NB4 (cell line): Measurements from ENCODE around the gene PRKG1.

ENCODE experiments used
- DNase-seq: peaks from one replicate; pipeline ENCODE4 v3.0.0; 2010; ENCODE audit warnings: low read depth
- H3K4me3 ChIP-seq: one replicate; pipeline ENCODE4 v1.5.1; 2011; ENCODE audit warnings: mild to moderate bottlenecking, low read depth, low read length, moderate library complexity
- CTCF ChIP-seq: IDR thresholded peaks from one replicate; pipeline ENCODE4 v1.5.1; 2012; ENCODE audit warnings: low read depth, low read length
- MAX ChIP-seq: IDR thresholded peaks from 2 replicates; pipeline ENCODE4 v1.6.1; 2011; ENCODE audit warnings: low read depth, low read length
- MYC ChIP-seq: IDR thresholded peaks from 2 replicates; pipeline ENCODE4 v1.6.1; 2011; ENCODE audit warnings: low read depth, low read length
- POLR2A ChIP-seq: IDR thresholded peaks from 2 replicates; pipeline ENCODE4 v1.6.1; 2011; ENCODE audit warnings: mild to moderate bottlenecking; ENCODE audit not compliant: insufficient read length; ENCODE audit errors: extremely low read depth

PRKG1 gene

GRCh38 chr10:51583976-51584375 is 509.7 kb downstream of the PRKG1 start:
- no peak overlapping the region for H3K4me3 ChIP-seq
- DNase-seq, result no peak
- no peak for TF ChIP-seq CTCF
- TF ChIP-seq MYC, result no peak
- no peak for TF ChIP-seq POLR2A
- no peak for TF ChIP-seq MAX

- TF ChIP-seq MAX (no peak), POLR2A (no peak), MYC (no peak), CTCF (no peak)
- H3K4me3 ChIP-seq, result no peak overlapping the region
- DNase-seq, result no peak
Measured at GRCh38 chr10:51585742-51586141, 511.5 kb downstream of the PRKG1 start.

GRCh38 chr10:51588984-51589383 is 514.7 kb downstream of the PRKG1 start:
- TF ChIP-seq MYC (no peak), CTCF (no peak), POLR2A (no peak), MAX (no peak)

GRCh38 chr10:51590818-51591217 is 516.5 kb downstream of the PRKG1 start:
- TF ChIP-seq CTCF, result no peak
- no peak for TF ChIP-seq POLR2A
- TF ChIP-seq MAX, result no peak
- DNase-seq, result no peak
- H3K4me3 ChIP-seq, result no peak overlapping the region

More at GRCh38 chr10:51588984-51589383, 514.7 kb downstream of the PRKG1 start:
- DNase-seq, result no peak
- no peak overlapping the region for H3K4me3 ChIP-seq

- H3K4me3 ChIP-seq, result no peak overlapping the region
- no peak for TF ChIP-seq CTCF
- DNase-seq, result no peak
Measured at GRCh38 chr10:51596695-51597094, 522.4 kb downstream of the PRKG1 start.

GRCh38 chr10:51599647-51600046 is 525.4 kb downstream of the PRKG1 start:
- H3K4me3 ChIP-seq, result no peak overlapping the region
- DNase-seq, result no peak
- no peak for TF ChIP-seq POLR2A
